Sigmoid colon (tissue), 7 donors: ENCODE data around the gene FBXO17. TPM values are rescaled to one million over a fixed set of nuclear protein-coding genes. Genes with fewer than 3 reads are reported as not detected.

Experiments
- DNase-seq: peaks from one replicate; pipeline ENCODE4 v3.0.0-alpha.2; 2019
- H3K27ac ChIP-seq, 4 donors: fragments of 200-600 bp; sonication (generic); one replicate each; pipeline ENCODE4 v1.5.1; 2016 to 2019; ENCODE audit warnings: mild to moderate bottlenecking in 1 of 4
- H3K27me3 ChIP-seq, 3 donors: fragments of 200-600 bp; sonication (generic); one replicate each; pipeline ENCODE4 v1.5.1; 2019; ENCODE audit warnings: mild to moderate bottlenecking in 1 of 3
- H3K36me3 ChIP-seq, 4 donors: fragments of 200-600 bp; sonication (generic); one replicate each; pipeline ENCODE4 v1.5.1; 2016 to 2019
- H3K4me1 ChIP-seq, 4 donors: fragments of 200-600 bp; sonication (generic); one replicate each; pipeline ENCODE4 v1.5.1; 2017 to 2019
- H3K4me3 ChIP-seq, 4 donors: fragments of 200-600 bp; sonication (generic); one replicate each; pipeline ENCODE4 v1.5.1; 2017 to 2019; ENCODE audit warnings: mild to moderate bottlenecking in 2 of 4, moderate library complexity in 1 of 4
- H3K9me3 ChIP-seq, 4 donors: fragments of 200-600 bp in 3 of 4; sonication (generic) in 3 of 4; one replicate each; pipeline versions ENCODE4 v1.5.1 to v1.6.1; 2013 to 2019
- CTCF ChIP-seq, 4 experiments: fragments of 450-650 bp in 3 of 4; fragments of 200-600 bp in 1 of 4; IDR thresholded peaks; one replicate each; pipeline ENCODE4 v1.5.1; 2016 to 2019; ENCODE audit warnings: antibody characterized with exemption in 4 of 4, mild to moderate bottlenecking in 3 of 4, moderate library complexity in 2 of 4
- EP300 ChIP-seq, 4 donors: sonication (generic); formaldehyde crosslinking; IDR thresholded peaks; one replicate each; pipeline ENCODE4 v1.6.1; 2017; ENCODE audit warnings: antibody characterized with exemption in 4 of 4
- POLR2A ChIP-seq, 2 donors: fragments of 450-650 bp; IDR thresholded peaks; one replicate each; pipeline ENCODE4 v1.6.1; 2016; ENCODE audit warnings: antibody characterized with exemption in 2 of 2, mild to moderate bottlenecking in 2 of 2, moderate library complexity in 2 of 2
- POLR2AphosphoS5 ChIP-seq, 4 donors: sonication (generic); formaldehyde crosslinking; IDR thresholded peaks; one replicate each; pipeline ENCODE4 v1.6.1; 2017; ENCODE audit warnings: antibody characterized with exemption in 4 of 4
- WGBS, 2 donors: extraction: QIAGEN DNeasy Blood & Tissue Kit; methylation state at CpG; one replicate each; pipeline ENCODE4 v1.1.7; 2013; 5-methylcytosine and 5-hydroxymethylcytosine counted together
- intact Hi-C: fragments of 100-400 bp; cut with DNase I; formaldehyde crosslinking; loops from one replicate; pipeline ENCODE4 v1.15.1; 2023
- polyA plus RNA-seq, 3 donors: library from polyadenylated mRNA; stranded (reverse); fragments of 200-250 nt; gene quantifications; one replicate each; pipeline ENCODE4 v1.2.3, GENCODE V29; 2013
- total RNA-seq, 4 donors: library from RNA; depleted of rRNA; stranded (reverse); fragments of >200 nt; gene quantifications; one replicate each; pipeline ENCODE4 v1.1.0, GENCODE V29; 2016
- donor health status: healthy with polysubstance abuse.
- donor health status: Bipolar disorder and iron deficiency.
- donor health status: healthy.

FBXO17 gene
- total and polyA plus RNA-seq, 7 donors = 1.6 to 28.6 (median 20.3) TPM

DNA sequence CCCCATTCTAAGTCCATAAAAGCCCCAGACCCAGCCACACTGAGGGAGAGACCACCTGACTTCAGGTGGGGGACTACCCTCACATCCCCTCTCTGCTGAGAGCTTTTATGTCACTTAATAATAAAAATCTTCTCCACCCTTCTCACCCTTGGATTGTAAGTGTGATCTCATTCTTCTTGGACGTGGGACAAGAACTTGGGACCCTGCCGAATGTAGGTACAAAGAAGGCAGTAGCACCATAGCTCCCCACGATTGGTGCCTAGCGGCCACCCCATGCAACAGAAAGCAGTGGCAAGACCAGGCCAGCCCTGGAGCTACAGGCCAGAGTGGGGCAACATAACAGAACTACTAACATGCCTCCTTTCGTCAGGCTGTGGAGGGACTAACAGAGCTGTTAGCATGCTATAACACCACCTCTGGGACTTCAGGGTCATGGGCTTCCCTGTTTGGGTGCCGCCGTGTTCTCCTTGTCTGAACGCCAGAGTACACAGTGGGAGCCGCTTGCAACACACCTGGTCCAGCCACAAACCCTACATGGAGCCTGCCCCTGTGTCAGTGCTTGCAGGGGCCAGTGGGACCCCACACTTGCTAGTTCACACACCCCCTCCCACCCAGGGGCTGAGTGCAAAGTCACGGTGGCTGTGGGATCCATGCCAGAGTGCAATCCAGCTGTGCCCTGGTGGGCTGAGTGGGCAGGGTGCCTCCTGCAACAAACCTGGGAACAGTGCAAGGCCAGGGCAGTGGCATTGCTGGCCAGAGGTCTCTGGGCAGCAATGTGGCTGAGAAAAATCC lies 5.2 kb upstream of the FBXO17 start:
- H3K27ac ChIP-seq = no peak overlapping the region
- H3K27me3 ChIP-seq = no peaks in the 10 kb centered on the region
- DNase-seq = no peak
- 94 to 96% methylated on average over 10 of the region's 10 CpGs for WGBS, 2 donors
- no peaks in the 10 kb centered on the region for H3K36me3 ChIP-seq
- TF ChIP-seq POLR2A (IDR thresholded peaks at IDR 0.05) (no peak), CTCF (IDR thresholded peaks at IDR 0.05) (no peak), POLR2AphosphoS5 (IDR thresholded peaks at IDR 0.05) (no peak), EP300 (IDR thresholded peaks at IDR 0.05) (no peak)
- H3K9me3 ChIP-seq = no peaks in the 10 kb centered on the region
- intact Hi-C loops = no loop called here
- H3K4me1 ChIP-seq = peaks cover 0 to 12% (median 11%) of the 10 kb centered on the region in 4 donors
- no peak overlapping the region for H3K4me3 ChIP-seq

DNA sequence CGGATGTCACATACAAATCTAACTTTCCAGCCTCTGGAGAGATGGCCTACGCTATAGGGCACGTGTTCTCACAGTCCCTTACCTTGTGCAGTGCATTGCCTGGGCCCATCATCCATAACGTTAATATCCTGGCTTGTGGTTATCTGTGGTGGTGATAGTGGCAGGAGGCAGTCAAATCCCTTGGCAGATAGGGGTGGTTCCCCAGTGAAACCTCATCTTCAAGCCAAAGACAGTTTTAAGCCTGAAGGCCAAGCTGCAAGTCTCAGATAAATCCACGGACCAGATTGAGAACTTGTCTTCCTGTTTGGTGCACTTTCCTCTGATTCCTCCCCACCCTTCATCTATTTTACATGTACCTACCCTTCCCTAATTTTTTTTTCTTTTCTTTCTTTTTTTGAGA lies 4.3 kb upstream of the FBXO17 start:
- peaks cover 0 to 16% (median 11%) of the 10 kb centered on the region in 4 donors for H3K4me1 ChIP-seq
- WGBS, 2 donors = 64 to 85% methylated on average over 5 of the region's 5 CpGs
- H3K36me3 ChIP-seq = no peaks in the 10 kb centered on the region
- no peak overlapping the region for H3K4me3 ChIP-seq
- no peaks in the 10 kb centered on the region for H3K9me3 ChIP-seq
- TF ChIP-seq CTCF (IDR thresholded peaks at IDR 0.05) (no peak), EP300 (IDR thresholded peaks at IDR 0.05) (no peak), POLR2AphosphoS5 (IDR thresholded peaks at IDR 0.05) (no peak), POLR2A (IDR thresholded peaks at IDR 0.05) (no peak)
- intact Hi-C loops = no loop called here
- no peaks in the 10 kb centered on the region for H3K27me3 ChIP-seq
- H3K27ac ChIP-seq = no peak overlapping the region
- DNase-seq = no peak

DNA sequence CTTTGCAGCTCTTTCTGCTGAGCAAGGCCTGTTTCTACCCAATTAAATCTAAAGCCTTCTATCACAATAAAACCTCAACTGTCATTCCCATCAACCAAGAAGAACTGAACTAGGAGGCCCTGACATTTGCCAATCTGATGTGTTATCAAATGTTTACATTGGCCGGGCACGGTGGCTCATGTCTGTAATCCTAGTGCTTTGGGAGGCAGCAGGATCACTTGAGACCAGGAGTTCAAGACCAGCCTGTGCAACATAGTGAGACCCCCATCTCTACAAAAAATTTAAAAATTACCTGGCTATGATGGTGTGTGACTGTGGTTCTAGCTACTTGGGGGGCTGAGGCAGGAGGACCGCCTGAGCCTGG lies 2.8 kb upstream of the FBXO17 start:
- intact Hi-C loops = no loop called here
- 43 to 69% methylated on average over 3 of the region's 3 CpGs for WGBS, 2 donors
- no peak overlapping the region for H3K27ac ChIP-seq
- H3K4me1 ChIP-seq = peaks cover 0 to 24% (median 21%) of the 10 kb centered on the region in 4 donors
- no peaks in the 10 kb centered on the region for H3K27me3 ChIP-seq
- TF ChIP-seq POLR2AphosphoS5 (IDR thresholded peaks at IDR 0.05) = no peak
- TF ChIP-seq EP300 (IDR thresholded peaks at IDR 0.05) = no peak
- TF ChIP-seq CTCF (IDR thresholded peaks at IDR 0.05) = no peak
- no peak for TF ChIP-seq POLR2A (IDR thresholded peaks at IDR 0.05)
- H3K9me3 ChIP-seq = no peaks in the 10 kb centered on the region
- no peak overlapping the region for H3K4me3 ChIP-seq
- DNase-seq = no peak
- H3K36me3 ChIP-seq = no peaks in the 10 kb centered on the region

DNA sequence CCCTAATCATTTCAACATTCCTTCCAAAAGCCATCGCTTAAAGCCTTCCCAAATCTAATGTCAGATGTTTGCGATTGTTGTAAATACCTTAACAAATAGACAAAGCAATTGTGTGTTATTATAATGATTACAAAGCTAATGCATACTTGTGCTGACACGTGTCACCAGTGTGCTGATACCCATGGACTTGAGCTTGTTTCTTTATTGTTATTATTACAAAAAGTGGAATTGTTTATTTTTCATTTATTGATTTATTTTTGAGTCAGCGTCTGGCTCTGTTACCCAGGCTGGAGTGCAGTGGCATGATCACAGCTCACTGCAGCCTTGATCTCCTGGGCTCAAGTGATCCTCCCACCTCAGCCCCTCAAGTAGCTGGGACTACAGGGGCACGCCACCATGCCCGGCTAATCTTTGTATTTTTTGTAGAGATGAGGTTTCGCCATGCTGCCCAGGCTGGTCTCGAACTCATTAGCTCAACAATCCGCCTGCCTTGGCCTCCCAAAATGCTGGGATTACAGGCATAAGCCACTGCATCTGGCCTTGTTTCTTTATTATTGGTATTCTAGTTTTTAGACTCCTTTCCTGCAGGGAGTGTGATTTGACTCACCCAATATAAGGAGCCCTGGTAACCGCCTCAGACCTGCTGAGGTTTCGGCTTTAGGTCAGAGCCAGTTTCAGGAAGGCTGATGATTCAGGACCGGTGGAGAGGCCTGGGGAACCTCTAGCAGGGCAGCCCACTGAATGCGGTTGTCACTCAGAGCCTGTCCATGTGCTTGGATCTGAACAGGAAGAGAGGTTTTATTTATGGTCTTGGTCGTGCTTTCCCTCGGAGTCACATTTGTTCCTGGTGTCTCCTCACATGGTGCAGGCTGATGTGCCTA lies 2.1 kb upstream of the FBXO17 start:
- H3K4me3 ChIP-seq = no peak overlapping the region
- DNase-seq = no peak
- no peak for TF ChIP-seq EP300 (IDR thresholded peaks at IDR 0.05)
- TF ChIP-seq POLR2A (IDR thresholded peaks at IDR 0.05) = no peak
- no peak for TF ChIP-seq CTCF (IDR thresholded peaks at IDR 0.05)
- TF ChIP-seq POLR2AphosphoS5 (IDR thresholded peaks at IDR 0.05) = no peak
- intact Hi-C loops = loop anchor here (2.0 kb wide), 1 partner anchor 15 kb away; no protein-coding TSS in a partner anchor
- peaks cover 0 to 24% (median 21%) of the 10 kb centered on the region in 4 donors for H3K4me1 ChIP-seq
- 68 to 69% methylated on average over 15 of the region's 15 CpGs for WGBS, 2 donors
- H3K27me3 ChIP-seq = no peaks in the 10 kb centered on the region
- no peaks in the 10 kb centered on the region for H3K36me3 ChIP-seq
- H3K27ac ChIP-seq = no peak overlapping the region
- no peaks in the 10 kb centered on the region for H3K9me3 ChIP-seq
